Activated T-cell treated with anti-CD3 and anti-CD28 coated beads, Interleukin-2, amount 50 U/mL, for 1 hour (primary cell): ENCODE measurements around the gene SPINT1.

Source experiments
- DNase-seq: peaks from one replicate; pipeline ENCODE4 v3.0.0-alpha.2; 2020

Gene SPINT1, protein sequence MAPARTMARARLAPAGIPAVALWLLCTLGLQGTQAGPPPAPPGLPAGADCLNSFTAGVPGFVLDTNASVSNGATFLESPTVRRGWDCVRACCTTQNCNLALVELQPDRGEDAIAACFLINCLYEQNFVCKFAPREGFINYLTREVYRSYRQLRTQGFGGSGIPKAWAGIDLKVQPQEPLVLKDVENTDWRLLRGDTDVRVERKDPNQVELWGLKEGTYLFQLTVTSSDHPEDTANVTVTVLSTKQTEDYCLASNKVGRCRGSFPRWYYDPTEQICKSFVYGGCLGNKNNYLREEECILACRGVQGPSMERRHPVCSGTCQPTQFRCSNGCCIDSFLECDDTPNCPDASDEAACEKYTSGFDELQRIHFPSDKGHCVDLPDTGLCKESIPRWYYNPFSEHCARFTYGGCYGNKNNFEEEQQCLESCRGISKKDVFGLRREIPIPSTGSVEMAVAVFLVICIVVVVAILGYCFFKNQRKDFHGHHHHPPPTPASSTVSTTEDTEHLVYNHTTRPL

GRCh38 chr15:40843885-40844695 lies at the start of gene SPINT1:
Gene SPINT1, plus strand, starts transcription at chr15:40844048. Its CDS starts 507 bp downstream, at chr15:40844555.
- peak; percentile 51 for DNase-seq

- DNase-seq, result no peak
Observed at GRCh38 chr15:40796041-40796440, 47.8 kb upstream of the SPINT1 start.

DNA sequence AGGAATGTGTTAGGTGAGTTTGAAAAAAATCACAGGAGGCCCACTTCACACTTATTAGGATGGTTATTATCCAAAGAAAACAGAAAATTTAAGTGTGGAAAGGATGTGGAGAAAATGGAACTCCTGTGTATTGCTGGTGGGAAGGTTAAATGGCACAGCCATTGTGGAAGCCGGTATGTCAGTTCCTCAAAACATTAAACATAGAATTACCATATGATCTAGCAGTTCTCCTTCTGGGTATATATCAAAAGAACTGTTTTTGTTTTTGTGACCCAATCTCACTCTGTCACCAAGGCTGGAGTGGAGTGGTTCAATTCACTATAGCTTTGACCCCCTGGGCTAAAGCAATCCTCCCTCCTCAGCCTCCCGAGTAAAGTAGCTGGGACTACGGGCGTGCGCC lies 47.3 kb upstream of the SPINT1 start:
- DNase-seq, result no peak

GRCh38 chr15:40799523-40799922 lies 44.3 kb upstream of the SPINT1 start:
- no peak for DNase-seq

DNA sequence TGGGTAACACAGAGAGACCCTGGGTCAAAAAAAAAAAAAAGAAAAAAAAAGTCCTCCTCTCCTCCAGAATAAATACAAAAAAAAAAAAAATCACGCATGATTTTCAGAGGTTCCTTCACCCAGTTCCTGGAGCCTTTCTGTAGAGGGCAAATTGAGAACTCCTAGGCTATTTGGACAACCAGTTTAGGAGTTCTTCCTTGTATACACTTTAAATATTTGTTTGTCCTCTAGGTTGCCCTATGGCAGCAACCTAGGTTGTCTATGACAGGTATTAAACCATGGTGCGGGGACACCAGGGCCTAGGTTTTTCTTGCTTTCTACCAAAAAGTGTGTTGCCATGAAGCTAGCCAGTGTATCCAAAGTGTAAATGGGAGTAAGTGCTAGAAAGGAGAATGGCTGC lies 40.8 kb upstream of the SPINT1 start:
- DNase-seq, result no peak

DNA sequence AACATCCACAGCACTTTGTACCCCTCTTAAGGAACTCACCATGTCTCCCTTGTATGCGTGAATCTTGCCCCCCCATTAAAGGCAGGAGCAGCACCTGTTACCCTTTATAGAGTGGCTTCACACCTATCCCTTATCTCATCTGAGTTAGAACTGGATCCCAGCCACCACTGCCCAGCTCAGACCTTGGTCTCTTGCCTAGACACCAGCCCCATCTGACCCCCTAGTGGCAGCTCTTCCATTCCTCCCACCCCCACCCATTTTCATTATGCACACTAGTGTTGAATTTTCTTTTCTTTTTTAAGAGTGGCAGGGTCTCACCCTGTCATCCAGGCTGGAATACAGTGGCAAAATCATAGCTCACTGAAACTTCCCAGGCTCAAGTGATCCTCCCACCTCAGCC lies 40.2 kb upstream of the SPINT1 start:
- DNase-seq, result no peak

DNA sequence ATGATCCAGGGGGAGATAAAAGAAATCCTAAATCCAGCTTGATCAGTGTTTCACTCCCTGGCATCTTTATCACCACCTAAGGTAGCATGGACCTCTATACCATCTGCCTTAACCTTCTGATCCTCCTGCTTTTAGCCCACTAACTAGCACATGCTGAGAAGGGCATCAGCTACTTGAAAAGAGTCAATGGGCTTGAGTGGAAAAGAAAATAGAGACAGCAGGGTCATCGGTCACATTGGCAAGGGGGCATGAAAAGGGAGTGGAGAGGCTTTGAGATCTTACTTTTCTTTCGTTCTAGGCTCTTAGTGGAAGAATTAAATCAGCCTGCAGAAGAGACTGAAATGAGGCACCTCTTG lies 37.2 kb upstream of the SPINT1 start:
- no peak for DNase-seq

DNA sequence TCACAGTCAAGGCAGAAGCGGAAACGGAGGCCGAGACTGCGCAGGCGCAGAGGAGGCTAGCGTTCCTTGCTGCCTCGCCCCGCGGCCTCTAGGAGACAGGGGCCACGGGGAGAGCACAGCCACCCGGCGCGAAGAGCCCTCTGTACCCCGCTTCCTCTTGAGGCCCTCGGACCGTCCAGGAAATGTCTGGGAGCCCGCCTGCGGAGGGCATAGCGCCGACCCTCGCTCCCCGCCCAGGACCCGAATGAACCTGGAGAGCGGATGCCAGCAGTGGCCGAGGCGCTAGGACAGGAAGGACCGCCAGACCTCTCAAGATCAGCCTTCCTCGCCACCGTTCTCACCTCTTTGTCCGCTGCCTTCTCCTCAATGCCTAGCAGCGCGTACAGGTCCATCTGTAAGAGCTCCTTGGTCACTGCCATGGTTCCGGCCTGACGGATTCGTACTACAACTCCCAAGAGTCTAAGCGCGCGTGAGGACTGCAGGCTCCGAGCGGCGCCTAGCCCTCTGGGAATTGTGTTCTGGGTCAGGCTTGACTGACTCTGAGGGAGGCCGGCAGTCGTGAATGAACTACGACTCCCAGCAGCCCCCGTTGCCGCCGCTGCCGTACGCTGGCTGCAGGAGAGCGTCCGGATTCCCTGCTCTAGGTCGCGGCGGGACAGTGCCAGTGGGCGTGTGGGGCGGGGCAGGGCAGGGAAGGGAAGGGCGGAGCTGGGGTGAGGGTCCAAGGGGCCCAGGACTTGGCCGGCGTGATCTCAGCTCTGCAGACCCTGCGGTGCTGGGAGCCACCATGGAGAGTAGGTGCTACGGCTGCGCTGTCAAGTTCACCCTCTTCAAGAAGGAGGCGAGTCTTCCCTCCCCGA lies 36.6 kb upstream of the SPINT1 start, which contains the start of the genes DNAJC17 and ZFYVE19:
DNAJC17 (minus strand) TSS at position 446 of the 860 bp plus-strand sequence; CDS start at position 419, 27 bp downstream.
ZFYVE19 (plus strand) TSS at position 62 of the 860 bp plus-strand sequence; CDS start at position 563, 501 bp downstream.
- DNase-seq, result peak; percentile 92

DNA sequence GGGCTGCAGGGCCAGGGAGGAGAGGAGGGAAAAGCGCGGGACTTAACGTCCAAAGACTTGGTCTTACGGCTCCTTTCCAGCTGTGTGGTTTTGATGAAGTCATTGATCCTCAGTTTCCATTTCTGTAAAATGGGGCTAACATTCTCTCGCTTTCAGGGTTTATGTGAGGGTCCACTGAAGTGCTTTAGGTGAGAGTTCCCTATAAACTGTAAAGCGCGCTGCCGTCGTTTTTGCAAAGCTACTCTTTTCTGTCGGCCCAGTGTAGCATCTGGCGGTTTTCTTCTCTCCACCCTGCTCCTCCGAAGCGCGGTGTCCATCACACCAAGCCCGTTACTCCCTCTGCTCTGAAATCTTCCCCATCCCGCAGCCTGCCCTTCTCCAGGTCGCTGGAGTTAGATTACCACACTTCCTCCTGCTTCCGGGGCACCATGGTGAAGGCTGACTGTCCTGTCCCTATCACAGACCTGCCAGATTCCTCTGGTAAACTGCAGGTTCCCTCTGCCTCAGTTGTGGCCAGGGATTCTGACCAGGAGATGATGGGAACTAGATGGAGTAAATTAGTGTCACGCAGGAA lies 35.9 kb upstream of the SPINT1 start:
- no peak for DNase-seq

DNA sequence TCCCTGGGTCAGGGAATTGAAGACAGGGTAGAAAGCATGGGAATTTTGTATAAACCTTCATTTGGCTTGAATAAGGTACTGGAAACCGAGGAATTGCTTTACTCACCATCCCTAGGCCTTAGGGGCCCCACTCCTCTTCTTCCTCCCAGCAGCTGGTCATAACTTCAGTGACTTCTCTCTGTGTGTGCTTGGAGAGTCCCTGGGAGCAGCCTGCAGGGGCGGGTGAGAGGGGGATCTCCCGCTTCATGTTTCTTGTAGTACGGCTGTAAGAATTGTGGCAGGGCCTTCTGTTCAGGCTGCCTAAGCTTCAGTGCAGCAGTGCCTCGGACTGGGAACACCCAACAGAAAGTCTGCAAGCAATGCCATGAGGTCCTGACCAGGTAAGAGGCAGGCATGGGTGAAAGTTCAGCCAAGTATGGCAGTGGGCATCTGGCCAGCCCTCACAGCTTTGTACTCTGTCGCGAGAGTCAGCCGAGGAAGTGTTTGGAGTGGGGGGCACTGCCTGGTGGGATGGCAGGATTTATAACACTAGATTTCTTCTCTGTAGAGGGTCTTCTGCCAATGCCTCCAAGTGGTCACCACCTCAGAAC lies 34.9 kb upstream of the SPINT1 start:
- no peak for DNase-seq

DNA sequence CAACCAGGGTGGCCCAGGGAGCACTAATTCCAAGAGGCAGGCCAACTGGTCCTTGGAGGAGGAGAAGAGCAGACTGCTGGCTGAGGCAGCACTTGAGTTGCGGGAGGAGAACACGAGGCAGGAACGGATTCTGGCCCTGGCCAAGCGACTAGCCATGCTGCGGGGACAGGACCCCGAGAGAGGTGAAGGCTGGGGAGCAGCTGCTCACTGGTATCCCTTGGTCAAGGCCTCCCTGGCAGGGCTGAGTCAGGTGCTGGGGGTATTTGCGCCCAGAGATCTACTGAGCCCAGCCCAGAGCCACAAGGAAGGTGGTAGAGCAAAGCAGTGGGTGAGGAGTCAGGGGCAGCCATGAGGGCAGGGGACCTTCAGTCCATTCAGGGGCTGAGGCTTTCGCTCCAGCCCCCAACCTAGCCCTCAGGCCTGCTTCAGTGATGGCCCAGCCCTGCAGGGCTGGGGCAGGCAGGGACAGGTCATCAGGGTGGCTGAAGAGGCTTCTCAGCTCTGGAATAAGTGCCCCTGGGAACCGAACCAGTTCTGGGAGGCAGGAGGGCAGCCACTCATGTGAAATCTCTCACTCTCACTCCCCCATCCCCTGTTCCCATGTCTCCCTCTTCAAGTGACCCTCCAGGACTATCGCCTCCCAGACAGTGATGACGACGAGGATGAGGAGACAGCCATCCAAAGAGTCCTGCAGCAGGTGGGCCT lies 31.0 kb upstream of the SPINT1 start:
- DNase-seq, result no peak

- DNase-seq, result no peak
Observed at GRCh38 chr15:40815042-40815698, 28.7 kb upstream of the SPINT1 start.

GRCh38 chr15:40819048-40819447 lies 24.8 kb upstream of the SPINT1 start:
- no peak for DNase-seq

GRCh38 chr15:40821195-40821594 lies 22.7 kb upstream of the SPINT1 start:
- DNase-seq, result no peak

DNA sequence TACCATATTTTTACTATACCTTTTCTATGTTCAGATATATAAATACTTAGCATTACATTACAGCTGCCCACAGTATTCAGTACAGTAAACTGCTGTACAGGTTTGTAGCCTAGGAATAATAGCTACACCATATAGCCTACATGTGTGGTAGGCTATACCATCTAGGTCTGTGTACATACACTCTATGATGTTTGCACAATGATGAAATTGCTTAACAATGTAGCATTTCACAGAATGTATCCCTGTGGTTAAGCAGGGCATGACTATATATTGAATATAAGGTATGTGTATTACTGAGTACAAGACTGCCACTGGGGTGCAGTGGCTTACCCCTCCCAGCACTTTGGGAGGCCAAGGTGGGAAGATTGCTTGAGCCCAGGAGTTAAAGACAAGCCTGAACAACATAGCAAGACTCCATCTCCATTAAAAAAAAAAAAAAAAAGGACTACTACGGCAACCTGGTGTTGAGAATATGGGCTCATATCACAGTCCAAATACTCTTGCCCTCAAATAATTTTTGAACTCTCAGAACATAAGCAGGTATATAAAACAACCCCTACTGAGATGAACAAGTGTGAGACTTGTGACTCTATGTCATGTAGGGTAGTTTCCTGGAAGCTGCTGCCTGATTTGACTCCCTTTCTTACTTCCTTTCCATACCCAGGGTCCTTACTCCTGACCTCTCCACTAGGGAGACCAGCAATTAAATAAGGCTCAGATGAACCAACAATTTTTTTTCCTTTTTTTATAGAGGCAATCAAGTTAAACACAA lies 20.1 kb upstream of the SPINT1 start:
- no peak for DNase-seq

- no peak for DNase-seq
Observed at GRCh38 chr15:40825661-40826422, 18.0 kb upstream of the SPINT1 start.

DNA sequence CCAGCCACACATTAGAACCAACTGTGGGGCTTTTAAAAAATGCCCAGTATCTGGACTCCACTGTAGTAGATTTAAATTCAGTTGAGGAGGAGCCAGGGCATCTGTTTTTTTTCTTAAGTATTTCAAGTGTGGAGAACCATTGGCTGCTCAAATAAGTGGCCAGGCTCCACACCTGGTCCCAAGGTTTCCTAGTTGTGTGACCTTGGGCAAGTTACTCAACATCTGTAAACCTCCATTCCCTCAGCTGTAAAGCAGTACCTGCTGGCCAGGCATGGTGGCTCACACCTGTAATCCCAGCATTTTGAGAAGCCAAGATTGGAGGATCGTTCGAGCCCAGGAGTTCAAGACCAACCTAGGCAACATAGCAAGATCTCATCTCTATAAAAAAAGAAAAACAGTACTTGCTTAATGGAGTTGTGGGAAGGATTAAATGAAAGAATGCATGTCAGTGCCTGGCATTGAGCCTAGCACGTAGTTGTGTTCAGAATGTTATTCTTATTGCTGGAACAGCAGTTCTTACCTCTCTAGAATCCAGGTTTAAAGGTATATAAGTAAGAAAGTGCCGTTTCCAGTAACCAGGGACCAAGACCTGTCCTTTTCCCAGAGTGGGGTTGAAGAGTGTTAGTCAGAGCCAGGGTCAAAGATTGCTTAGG lies 17.3 kb upstream of the SPINT1 start:
- no peak for DNase-seq

- no peak for DNase-seq
Observed at GRCh38 chr15:40828447-40829036, 15.3 kb upstream of the SPINT1 start, which contains the start of gene PPP1R14D. Gene PPP1R14D, minus strand, starts transcription at chr15:40828708. Its CDS starts 67 bp downstream, at chr15:40828641.
